Pancreas (tissue), 10 donors: Measurements from ENCODE around the gene OSBPL6. TPM values are rescaled to one million over a fixed set of nuclear protein-coding genes. Genes with fewer than 3 reads are reported as not detected.

ENCODE experiments used
- ATAC-seq, 4 donors: fragments of 200-7000 bp; cut with Tn5 transposase; one replicate each; pipeline versions ENCODE4 v1.8.0 to v1.9.1; 2020; ENCODE audit warnings: mild to moderate bottlenecking in 4 of 4, moderate library complexity in 4 of 4
- DNase-seq, 6 donors: peaks; one replicate each; pipeline ENCODE4 v3.0.0-alpha.2; 2020
- FAIRE-seq: peaks from 2 replicates; lab custom pipeline; 2012; peaks lifted over from hg19 to GRCh38; lab: Jason Lieb, UNC
- H3K27ac ChIP-seq, 4 donors: fragments of 200-600 bp; sonication (generic); 1 replicate in 3 of 4; 2 replicates in 1 of 4; pipeline versions ENCODE4 v1.5.0 to v1.8.0; 2020
- H3K27me3 ChIP-seq, 4 donors: fragments of 200-600 bp; one replicate each; pipeline ENCODE4 v1.8.0; 2021
- H3K36me3 ChIP-seq, 3 donors: fragments of 200-600 bp; sonication (generic) in 1 of 3; one replicate each; pipeline versions ENCODE4 v1.5.0 to v1.8.0; 2020 to 2021
- H3K4me1 ChIP-seq, 3 donors: fragments of 200-600 bp; one replicate each; pipeline ENCODE4 v1.8.0; 2021
- H3K4me3 ChIP-seq, 4 donors: fragments of 200-600 bp; sonication (generic) in 2 of 4; one replicate each; pipeline versions ENCODE4 v1.5.0 to v1.8.0; 2020 to 2021
- H3K9me3 ChIP-seq, 4 donors: fragments of 200-600 bp; one replicate each; pipeline ENCODE4 v1.8.0; 2021
- CTCF ChIP-seq, 4 donors: fragments of 200-600 bp; sonication (generic) in 3 of 4; IDR thresholded peaks; one replicate each; pipeline versions ENCODE4 v1.5.0 to v1.8.0; 2021; ENCODE audit warnings: antibody characterized with exemption in 4 of 4
- whole genome bisulfite sequencing, 2 donors: extraction: QIAGEN DNeasy Blood & Tissue Kit; methylation state at CpG; one replicate each; pipeline ENCODE4 v1.1.7; 2013; 5-methylcytosine and 5-hydroxymethylcytosine counted together
- intact Hi-C, 3 donors: fragments of 100-400 bp; cut with DNase I; formaldehyde crosslinking; loops; one replicate each; pipeline versions ENCODE4 v1.11.1 to v1.14.2; 2022
- polyA plus RNA-seq, 2 donors: library from polyadenylated mRNA; stranded (reverse); fragments of 200-250 nt; gene quantifications; one replicate each; pipeline ENCODE4 v1.2.3, GENCODE V29; 2013
- total RNA-seq, 6 donors: library from RNA; stranded (reverse); fragmentation: NEBNext Ultra II Directional in 4 of 6; extraction: Animal tissue kit (Norgen Biotek cat#: 25700) in 4 of 6; gene quantifications; one replicate each; pipeline versions ENCODE4 v1.2.1 to v1.2.4, GENCODE V29; 2021 to 2023
- donor health status: healthy with polysubstance abuse.
- donor health status: DM: no; HTN: no; CAD: no; lungs with moderate emphysema.
- donor health status: DM: no; HTN: no; CAD: no.
- donor health status: control.
- donor health status: control.
- donor health status: Bipolar disorder and iron deficiency.
- donor health status: DM: yes; HTN: yes; CAD: no.
- donor health status: DM: no; HTN: no; CAD: no.
- donor health status: DM: no; HTN: no; CAD: no.
- donor health status: DM: yes; HTN: yes; CAD: no.

The OSBPL6 gene
- total and polyA plus RNA-seq, 8 donors: 0.30 to 1.4 (median 0.79) TPM

DNA sequence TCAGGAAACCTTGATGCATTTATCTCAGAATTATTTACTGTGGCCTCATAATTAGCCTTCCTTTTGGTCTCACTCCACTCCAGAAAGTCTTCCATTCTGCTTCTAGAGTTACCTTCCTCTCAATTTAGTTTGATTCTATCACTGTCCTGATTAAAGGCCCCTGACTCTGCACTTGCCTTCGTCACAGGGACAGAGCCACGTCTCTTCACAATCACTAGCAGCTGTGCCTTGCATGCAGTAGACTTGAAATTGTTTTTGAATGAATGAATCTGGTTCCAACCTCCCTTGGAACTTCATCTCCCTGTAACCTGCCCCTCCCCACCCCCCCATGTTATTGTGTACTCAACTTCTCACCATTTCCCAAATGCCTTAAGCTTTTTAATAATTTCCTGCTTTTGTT is 52.4 kb downstream of the OSBPL6 start:
- ATAC-seq: no peak
- whole genome bisulfite sequencing, 2 donors: 91 to 95% methylated on average over 2 of the region's 2 CpGs
- no peak overlapping the region for H3K4me3 ChIP-seq

GRCh38 chr2:178247250-178247649 is 52.9 kb downstream of the OSBPL6 start:
- Histone ChIP-seq H3K27me3 (no peaks in the 10 kb centered on the region), H3K4me1 (peaks cover 5 to 7% (median 7%) of the 10 kb centered on the region in 3 donors), H3K36me3 (no peaks in the 10 kb centered on the region), H3K4me3 (no peak overlapping the region), H3K9me3 (no peaks in the 10 kb centered on the region), H3K27ac (no peak overlapping the region)
- 58 to 90% methylated on average over 1 of the region's 1 CpG for WGBS, 2 donors
- TF ChIP-seq CTCF (IDR thresholded peaks at IDR 0.05): no peak
- ATAC-seq (no peak), FAIRE-seq (no peak), DNase-seq (no peak)
- intact Hi-C loops: no loop called here

More for the DNA sequence above, 52.4 kb downstream of the OSBPL6 start:
- intact Hi-C loops: no loop called here
- TF ChIP-seq CTCF (IDR thresholded peaks at IDR 0.05): no peak
- Histone ChIP-seq H3K36me3 (no peaks in the 10 kb centered on the region), H3K27me3 (no peaks in the 10 kb centered on the region), H3K27ac (no peak overlapping the region), H3K9me3 (no peaks in the 10 kb centered on the region), H3K4me1 (peaks cover 5 to 11% (median 10%) of the 10 kb centered on the region in 3 donors)
- FAIRE-seq (no peak), DNase-seq (no peak)

GRCh38 chr2:178250429-178250828 is 56.1 kb downstream of the OSBPL6 start:
- Histone ChIP-seq H3K27ac (peak overlapping the region in 1 of 4 donors; percentile 44), H3K4me1 (no peaks in the 10 kb centered on the region), H3K36me3 (no peaks in the 10 kb centered on the region), H3K4me3 (no peak overlapping the region), H3K9me3 (no peaks in the 10 kb centered on the region), H3K27me3 (no peaks in the 10 kb centered on the region)
- TF ChIP-seq CTCF (IDR thresholded peaks at IDR 0.05): no peak
- intact Hi-C loops: no loop called here
- FAIRE-seq (no peak), DNase-seq (no peak), ATAC-seq (peak; percentile 9 to 51 (median 31))
- WGBS, 2 donors: 38 to 48% methylated on average over 6 of the region's 6 CpGs

DNA sequence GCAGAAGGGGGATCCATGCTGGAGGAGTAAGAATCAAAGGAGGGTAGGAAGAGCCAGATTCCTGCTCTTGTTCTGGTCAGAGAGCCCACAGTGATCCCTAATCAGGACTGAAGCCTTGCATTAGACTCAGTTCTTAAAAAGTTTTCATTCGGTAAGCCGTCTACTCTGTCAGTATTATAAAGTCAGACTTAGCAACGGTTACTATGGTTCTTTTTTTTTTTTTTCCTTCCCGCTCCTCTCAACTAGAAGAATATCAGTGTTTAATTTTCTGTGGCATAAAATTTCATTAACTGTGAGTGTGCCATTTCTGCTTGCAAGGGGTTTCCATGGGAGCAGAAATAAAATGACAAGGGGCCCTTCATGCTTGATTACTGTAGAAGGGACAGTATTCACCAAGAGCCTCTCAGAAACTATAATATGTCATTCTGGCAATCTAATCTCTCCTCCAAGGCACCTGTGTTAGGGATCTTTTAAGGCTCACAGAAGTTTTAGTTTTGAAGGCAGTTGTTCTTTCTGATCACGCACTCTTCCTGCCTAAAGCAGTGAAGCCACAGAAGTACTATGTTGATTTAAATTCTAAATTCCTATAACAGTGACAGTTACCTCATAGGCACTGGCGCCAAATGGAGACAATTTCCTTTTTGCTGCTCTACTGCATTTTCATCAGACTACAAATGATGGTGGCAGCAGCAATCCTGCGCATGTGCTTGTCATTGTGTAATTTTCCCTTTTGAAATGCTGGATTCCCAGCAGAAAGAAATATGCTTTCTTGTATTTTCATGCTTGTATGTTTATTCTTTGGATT is 57.0 kb downstream of the OSBPL6 start:
- Histone ChIP-seq H3K36me3 (no peaks in the 10 kb centered on the region), H3K27ac (peak overlapping the region in 1 of 4 donors; percentile 44), H3K4me1 (no peaks in the 10 kb centered on the region), H3K4me3 (no peak overlapping the region), H3K27me3 (no peaks in the 10 kb centered on the region), H3K9me3 (no peaks in the 10 kb centered on the region)
- FAIRE-seq (no peak), DNase-seq (no peak), ATAC-seq (peak; percentile 40 to 69 (median 59))
- 46 to 48% methylated on average over 7 of the region's 7 CpGs for WGBS, 2 donors
- no peak for TF ChIP-seq CTCF (IDR thresholded peaks at IDR 0.05)
- intact Hi-C loops: no loop called here
